Measurements from ENCODE around the gene ATP2B2. TPM values are rescaled to one million over a fixed set of nuclear protein-coding genes. Genes with fewer than 3 reads are reported as not detected.

ATP2B2 gene
- total RNA-seq, 1 donor from 2014 or later: 0.06 TPM

- Histone ChIP-seq H3K27ac (no peak overlapping the region), H3K9me3 (no peaks in the 10 kb centered on the region), H3K27me3 (peaks cover 11% of the 10 kb centered on the region), H3K4me1 (no peaks in the 10 kb centered on the region), H3K4me3 (no peak overlapping the region), H3K36me3 (no peaks in the 10 kb centered on the region)
- no peak for DNase-seq
- intact Hi-C loops (cut with DNase I): no loop called here
- TF ChIP-seq CTCF (IDR thresholded peaks at IDR 0.05): no peak
- ATAC-seq: no peak
These were observed 50.4 kb downstream of the ATP2B2 start for GRCh38 chr3:10454907-10455544.

- no peak for ATAC-seq
- Histone ChIP-seq H3K9me3 (no peaks in the 10 kb centered on the region), H3K27ac (no peak overlapping the region), H3K27me3 (peaks cover 11% of the 10 kb centered on the region), H3K4me3 (no peak overlapping the region), H3K4me1 (no peaks in the 10 kb centered on the region), H3K36me3 (no peaks in the 10 kb centered on the region)
- no peak for TF ChIP-seq CTCF (IDR thresholded peaks at IDR 0.05)
- DNase-seq: no peak
- intact Hi-C loops (cut with DNase I): no loop called here
These were observed 51.8 kb downstream of the ATP2B2 start for GRCh38 chr3:10453431-10454163.

DNA sequence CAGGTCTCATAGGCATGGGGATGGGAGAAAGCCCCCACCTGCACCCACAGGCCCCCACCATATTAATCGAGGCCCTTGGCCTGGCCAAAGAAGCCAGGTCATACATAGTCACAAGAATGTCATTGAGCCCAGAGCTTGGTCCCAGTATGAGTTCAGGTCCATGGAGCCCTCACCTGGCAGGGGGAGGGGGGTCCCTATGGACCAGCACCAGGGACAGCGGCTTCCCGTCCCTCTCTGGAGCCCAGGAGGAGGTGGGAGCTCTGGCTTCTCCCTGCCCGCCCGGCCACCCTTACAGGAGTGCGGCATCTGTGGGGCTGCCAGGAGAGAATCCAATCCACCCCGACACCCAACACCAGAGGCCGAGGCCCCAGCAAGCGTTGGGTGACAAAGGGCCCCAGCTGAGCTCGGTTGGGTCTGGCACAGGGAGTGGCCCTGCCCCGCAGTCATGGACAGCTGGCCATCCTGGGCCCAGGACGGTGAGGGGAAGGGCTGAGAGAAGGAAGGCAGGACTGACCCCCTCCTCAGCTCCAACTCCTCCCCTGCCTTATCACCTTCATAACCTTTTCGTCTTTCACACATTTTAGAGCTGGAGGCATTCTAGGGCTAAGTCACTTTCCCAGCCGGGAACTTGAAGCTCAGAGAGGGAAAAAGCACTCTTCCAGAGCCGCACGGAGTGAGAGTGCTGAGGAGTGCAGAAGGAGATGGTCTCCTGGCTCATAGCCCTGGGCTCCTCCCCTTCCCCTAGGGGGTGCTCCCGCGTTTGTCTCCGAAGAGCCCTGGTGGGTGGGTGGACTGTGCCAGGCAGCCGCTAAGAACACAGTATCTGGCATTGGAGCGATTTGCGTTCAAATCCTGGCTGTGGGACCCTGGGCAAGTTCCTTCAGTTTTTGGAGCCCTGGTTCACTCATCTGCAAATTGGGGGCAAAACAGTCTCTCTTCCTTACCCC is 54.6 kb downstream of the ATP2B2 start:
- DNase-seq (no peak), ATAC-seq (no peak)
- H3K27ac ChIP-seq: no peak overlapping the region
- no peaks in the 10 kb centered on the region for H3K4me1 ChIP-seq
- peaks cover 11% of the 10 kb centered on the region for H3K27me3 ChIP-seq
- intact Hi-C loops (cut with DNase I): no loop called here
- TF ChIP-seq CTCF (IDR thresholded peaks at IDR 0.05): no peak
- no peak overlapping the region for H3K4me3 ChIP-seq
- no peaks in the 10 kb centered on the region for H3K9me3 ChIP-seq
- H3K36me3 ChIP-seq: no peaks in the 10 kb centered on the region

GRCh38 chr3:10449436-10449835 is 56.0 kb downstream of the ATP2B2 start:
- H3K4me1 ChIP-seq: no peaks in the 10 kb centered on the region
- intact Hi-C loops (cut with DNase I): no loop called here
- DNase-seq (no peak), ATAC-seq (no peak)
- no peak overlapping the region for H3K4me3 ChIP-seq
- H3K36me3 ChIP-seq: no peaks in the 10 kb centered on the region
- H3K27ac ChIP-seq: no peak overlapping the region
- peaks cover 11% of the 10 kb centered on the region for H3K27me3 ChIP-seq
- no peaks in the 10 kb centered on the region for H3K9me3 ChIP-seq
- no peak for TF ChIP-seq CTCF (IDR thresholded peaks at IDR 0.05)

- intact Hi-C loops (cut with DNase I): no loop called here
- Histone ChIP-seq H3K36me3 (no peaks in the 10 kb centered on the region), H3K27me3 (peaks cover 11% of the 10 kb centered on the region), H3K4me3 (no peak overlapping the region), H3K9me3 (no peaks in the 10 kb centered on the region), H3K27ac (no peak overlapping the region), H3K4me1 (no peaks in the 10 kb centered on the region)
- ATAC-seq (no peak), DNase-seq (no peak)
- TF ChIP-seq CTCF (IDR thresholded peaks at IDR 0.05): no peak
These were observed 56.8 kb downstream of the ATP2B2 start for GRCh38 chr3:10448544-10448943.

Measured in upper lobe of right lung (tissue), 1 donor.